Measurements from ENCODE around the gene RCCD1.
"Not testable (repeated sequence)": the region's sequence is repeated elsewhere in the genome, so short reads cannot be mapped to it uniquely, and the experiment has no call there.

RCCD1 gene

GRCh38 chr15:90918034-90918788 lies 36.5 kb upstream of the RCCD1 start:
- DNase-seq (ENCODE audit: low read depth): no peak

GRCh38 chr15:90918835-90919234 lies 35.8 kb upstream of the RCCD1 start:
- no peak for DNase-seq (ENCODE audit: low read depth)

GRCh38 chr15:90921887-90922286 lies 32.8 kb upstream of the RCCD1 start:
- DNase-seq (ENCODE audit: low read depth): no peak

- not testable (repeated sequence) for DNase-seq (ENCODE audit: low read depth)
Measured at GRCh38 chr15:90922712-90923322, 31.9 kb upstream of the RCCD1 start.

- DNase-seq (ENCODE audit: low read depth): no peak
Measured at GRCh38 chr15:90924375-90924774, 30.3 kb upstream of the RCCD1 start.

GRCh38 chr15:90926766-90927165 lies 27.9 kb upstream of the RCCD1 start:
- DNase-seq (ENCODE audit: low read depth): not testable (repeated sequence)

GRCh38 chr15:90928106-90928505 lies 26.6 kb upstream of the RCCD1 start:
- DNase-seq (ENCODE audit: low read depth): not testable (repeated sequence)

DNA sequence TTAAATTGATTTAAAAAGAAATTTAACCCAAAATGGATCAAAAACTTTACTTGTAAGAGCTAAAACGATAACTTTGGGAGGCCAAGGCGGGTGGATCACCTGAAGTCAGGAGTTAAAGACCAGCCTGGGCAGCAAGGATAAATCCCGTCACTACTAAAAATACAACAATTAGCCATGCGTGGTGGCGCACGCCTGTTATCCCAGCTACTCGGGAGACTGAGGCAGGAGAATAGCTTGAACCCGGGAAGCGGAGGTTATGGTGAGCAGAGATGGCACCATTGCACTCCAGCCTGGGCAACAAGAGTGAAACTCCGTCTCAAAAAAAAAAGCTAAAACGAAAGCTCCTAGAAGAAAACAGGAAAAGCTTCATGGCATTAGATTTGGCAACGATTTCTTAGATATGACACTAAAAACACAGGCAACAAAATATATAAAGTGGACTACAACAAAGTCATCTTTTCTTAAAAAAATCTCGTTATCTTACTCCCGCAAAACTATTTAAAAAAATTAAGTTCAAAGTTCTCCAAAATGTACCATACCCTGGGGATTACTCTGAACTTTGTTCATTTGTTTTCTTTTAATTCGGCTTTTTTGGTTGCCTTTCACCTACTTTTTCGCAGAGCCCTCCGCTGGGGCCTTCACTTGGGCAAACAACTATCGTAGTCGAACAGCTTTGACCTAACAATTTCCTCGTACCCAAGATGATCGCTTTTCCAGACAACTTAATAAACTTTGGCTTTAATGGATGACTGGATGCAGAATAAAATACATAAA lies 25.3 kb upstream of the RCCD1 start:
- DNase-seq (ENCODE audit: low read depth): no peak

GRCh38 chr15:90930861-90931574 lies 23.7 kb upstream of the RCCD1 start:
- no peak for DNase-seq (ENCODE audit: low read depth)

DNA sequence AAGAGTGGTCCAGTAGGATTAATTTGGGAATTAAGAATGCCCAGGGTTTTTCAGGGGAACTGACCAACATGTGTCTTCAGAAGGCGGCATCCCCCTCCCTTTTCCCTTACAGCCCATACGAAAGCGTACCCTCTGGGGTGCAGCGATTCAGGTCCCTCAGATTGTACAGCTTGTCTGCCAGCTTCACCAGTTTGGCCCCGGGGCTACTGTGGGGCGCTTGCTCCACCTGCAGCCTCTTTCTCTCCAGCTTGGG lies 23.2 kb upstream of the RCCD1 start:
- DNase-seq (ENCODE audit: low read depth): no peak

- DNase-seq (ENCODE audit: low read depth): peak; percentile 79
Measured at GRCh38 chr15:90931828-90932659, 22.6 kb upstream of the RCCD1 start, which contains the start of gene HDDC3. Gene HDDC3, minus strand, starts transcription at chr15:90932549. Its CDS starts 9 bp downstream, at chr15:90932540.

GRCh38 chr15:90932660-90932991 lies 22.1 kb upstream of the RCCD1 start:
- DNase-seq (ENCODE audit: low read depth): no peak

DNA sequence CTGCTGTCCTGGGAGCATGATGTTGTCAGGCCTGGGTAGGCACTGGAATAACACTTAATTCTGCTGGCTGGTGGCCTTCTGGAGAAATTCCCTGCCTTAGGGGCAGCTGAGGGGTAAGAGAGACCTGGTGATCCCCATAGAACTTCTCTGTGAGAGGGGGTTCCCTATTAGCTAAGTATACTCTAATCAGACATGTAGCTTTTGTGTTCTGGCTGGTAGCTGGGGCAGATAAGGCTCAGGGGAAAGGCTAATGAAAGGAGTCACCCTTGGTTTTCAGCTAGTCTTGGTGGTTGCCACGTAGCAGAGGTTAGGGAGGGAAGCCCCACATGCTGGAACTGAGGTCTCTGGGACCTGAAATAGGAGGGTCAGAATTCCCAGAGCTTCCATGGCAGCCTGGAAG lies 21.4 kb upstream of the RCCD1 start:
- DNase-seq (ENCODE audit: low read depth): no peak

GRCh38 chr15:90934256-90934948 lies 20.3 kb upstream of the RCCD1 start:
- peak; percentile 66 for DNase-seq (ENCODE audit: low read depth)

GRCh38 chr15:90934949-90935751 lies 19.5 kb upstream of the RCCD1 start, which contains the start of gene UNC45A:
Gene UNC45A, plus strand, starts transcription at chr15:90935285. Its CDS starts 40 bp downstream, at chr15:90935325.
- DNase-seq (ENCODE audit: low read depth): peak; percentile 94

GRCh38 chr15:90936823-90937222 lies 17.9 kb upstream of the RCCD1 start:
- no peak for DNase-seq (ENCODE audit: low read depth)

GRCh38 chr15:90938261-90938660 lies 16.4 kb upstream of the RCCD1 start:
- no peak for DNase-seq (ENCODE audit: low read depth)

- DNase-seq (ENCODE audit: low read depth): no peak
Measured at GRCh38 chr15:90939756-90940155, 14.9 kb upstream of the RCCD1 start.

- DNase-seq (ENCODE audit: low read depth): no peak
Measured at GRCh38 chr15:90941038-90941437, 13.6 kb upstream of the RCCD1 start.

Measured in stimulated activated CD8-positive, alpha-beta memory T cell treated with anti-CD3 and anti-CD28 coated beads, Interleukin-12 subunit alpha, Interleukin-12 subunit beta, amount 100 ng/mL, for 4 hours (primary cell).